Choroid plexus epithelial cell (primary cell): ENCODE measurements around the gene SGSM1.
"Not testable (repeated sequence)": the region's sequence is repeated elsewhere in the genome, so short reads cannot be mapped to it uniquely, and the experiment has no call there.

Source experiments
- DNase-seq: peaks from one replicate; pipeline ENCODE4 v3.0.0-alpha.2; 2010; ENCODE audit warnings: low read depth
- H3K4me3 ChIP-seq: 2 replicates; pipeline ENCODE4 v1.5.1; 2011; ENCODE audit warnings: low read depth, mild to moderate bottlenecking, control low read depth, low read length, moderate library complexity
- TF ChIP-seq, protein P1 (sequence below): conservative IDR thresholded peaks from 2 replicates; pipeline ENCODE4 v1.5.1; 2011; ENCODE audit warnings: low read depth, mild to moderate bottlenecking, control low read depth, inconsistent platforms, low read length, moderate library complexity

SGSM1 gene

DNA sequence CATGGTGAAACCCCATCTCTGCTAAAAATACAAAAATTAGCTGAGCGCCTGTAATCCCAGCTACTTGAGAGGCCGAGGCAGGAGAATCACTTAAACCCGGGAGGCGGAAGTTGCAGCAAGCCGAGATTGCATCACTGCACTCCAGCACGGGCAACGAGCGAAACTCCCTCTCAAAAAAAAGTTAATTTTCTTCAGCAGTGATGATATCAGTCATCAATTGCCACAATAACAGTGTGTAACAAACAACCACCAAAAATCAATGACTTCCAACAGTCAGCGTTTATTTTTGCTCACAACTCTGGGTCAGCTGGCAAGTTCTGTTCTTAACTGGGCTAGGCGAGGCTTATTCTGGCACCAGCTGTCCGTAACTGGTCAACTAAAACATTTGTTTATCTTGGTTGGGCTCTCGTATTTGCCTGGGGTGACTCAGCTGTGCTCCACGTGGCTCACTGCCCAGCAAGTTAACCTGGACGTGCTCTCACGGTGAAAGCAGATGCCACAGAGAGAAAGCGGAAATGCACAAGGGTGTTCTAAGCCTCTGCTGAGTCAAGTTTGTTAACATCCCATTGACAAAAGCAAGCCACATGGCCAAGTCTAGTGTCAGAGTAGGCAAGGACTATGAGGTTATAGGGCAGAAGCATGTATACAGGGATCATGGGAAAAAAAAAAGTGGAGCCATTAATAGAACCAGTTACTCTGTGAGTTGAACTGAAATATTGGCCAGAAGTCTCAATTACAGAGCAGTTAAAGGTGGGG lies 88.4 kb downstream of the SGSM1 start:
- DNase-seq: peak; percentile 99
- TF ChIP-seq, protein P1, sequence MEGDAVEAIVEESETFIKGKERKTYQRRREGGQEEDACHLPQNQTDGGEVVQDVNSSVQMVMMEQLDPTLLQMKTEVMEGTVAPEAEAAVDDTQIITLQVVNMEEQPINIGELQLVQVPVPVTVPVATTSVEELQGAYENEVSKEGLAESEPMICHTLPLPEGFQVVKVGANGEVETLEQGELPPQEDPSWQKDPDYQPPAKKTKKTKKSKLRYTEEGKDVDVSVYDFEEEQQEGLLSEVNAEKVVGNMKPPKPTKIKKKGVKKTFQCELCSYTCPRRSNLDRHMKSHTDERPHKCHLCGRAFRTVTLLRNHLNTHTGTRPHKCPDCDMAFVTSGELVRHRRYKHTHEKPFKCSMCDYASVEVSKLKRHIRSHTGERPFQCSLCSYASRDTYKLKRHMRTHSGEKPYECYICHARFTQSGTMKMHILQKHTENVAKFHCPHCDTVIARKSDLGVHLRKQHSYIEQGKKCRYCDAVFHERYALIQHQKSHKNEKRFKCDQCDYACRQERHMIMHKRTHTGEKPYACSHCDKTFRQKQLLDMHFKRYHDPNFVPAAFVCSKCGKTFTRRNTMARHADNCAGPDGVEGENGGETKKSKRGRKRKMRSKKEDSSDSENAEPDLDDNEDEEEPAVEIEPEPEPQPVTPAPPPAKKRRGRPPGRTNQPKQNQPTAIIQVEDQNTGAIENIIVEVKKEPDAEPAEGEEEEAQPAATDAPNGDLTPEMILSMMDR: no peak
- no peak overlapping the region for H3K4me3 ChIP-seq

DNA sequence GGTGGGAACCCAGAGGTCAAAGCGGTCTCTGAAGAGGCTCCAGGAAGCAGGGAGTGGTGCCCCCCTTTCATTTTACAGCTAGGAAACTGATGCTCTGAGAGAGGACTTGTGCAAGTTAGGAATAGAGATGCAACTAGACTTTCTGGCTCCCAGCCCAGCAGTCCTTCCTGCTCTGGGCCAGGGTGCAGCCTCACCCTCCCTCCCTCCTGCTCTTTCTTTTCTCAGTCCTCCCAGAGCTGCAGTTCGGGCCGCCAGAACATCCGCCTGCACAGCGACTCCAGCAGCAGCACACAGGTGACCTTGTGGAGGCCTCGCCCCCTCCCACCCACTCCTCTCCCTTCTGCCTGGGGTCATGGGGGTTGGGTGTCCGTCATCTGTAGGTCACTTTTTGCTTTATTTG lies 89.0 kb downstream of the SGSM1 start:
- TF ChIP-seq, protein P1: no peak
- peak; percentile 90 for DNase-seq
- peak overlapping the region; percentile 22 for H3K4me3 ChIP-seq

DNA sequence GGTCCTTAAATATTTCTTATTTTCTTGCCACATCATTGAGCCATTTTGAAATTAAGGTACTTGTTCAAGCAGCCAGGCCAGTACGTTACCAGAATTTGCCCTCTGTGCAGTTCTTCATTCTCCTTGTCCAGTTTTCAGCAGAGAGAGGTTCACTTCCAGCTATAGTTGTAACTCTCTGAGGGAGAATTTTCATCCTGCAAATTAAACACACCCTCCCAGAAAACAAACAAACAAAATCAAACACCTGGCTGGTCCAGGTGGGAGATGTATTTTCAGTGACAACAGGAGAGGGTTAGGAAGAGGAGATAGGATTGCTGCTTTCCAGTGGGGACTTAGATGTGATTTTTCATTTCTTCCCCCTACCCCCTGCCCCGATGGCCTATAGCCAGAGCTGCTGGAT lies 95.4 kb downstream of the SGSM1 start:
- H3K4me3 ChIP-seq: no peak overlapping the region
- no peak for DNase-seq
- TF ChIP-seq, protein P1: no peak

- DNase-seq: no peak
- TF ChIP-seq, protein P1: no peak
Measured at GRCh38 chr22:24905909-24906308, 99.9 kb downstream of the SGSM1 start.

GRCh38 chr22:24907101-24907500 lies 101.1 kb downstream of the SGSM1 start:
- H3K4me3 ChIP-seq, DNase-seq: not testable (repeated sequence)

More at GRCh38 chr22:24905909-24906308, 99.9 kb downstream of the SGSM1 start:
- H3K4me3 ChIP-seq: no peak overlapping the region

- H3K4me3 ChIP-seq: no peak overlapping the region
- TF ChIP-seq, protein P1: no peak
- no peak for DNase-seq
Measured at GRCh38 chr22:24920029-24920428, 114.0 kb downstream of the SGSM1 start.

GRCh38 chr22:24925586-24926427 lies 119.8 kb downstream of the SGSM1 start:
- no peak for DNase-seq
- TF ChIP-seq, protein P1: peak; percentile 23
- H3K4me3 ChIP-seq: no peak overlapping the region
